ENCODE measurements around the gene APC. TPM values are rescaled to one million over a fixed set of nuclear protein-coding genes. Genes with fewer than 3 reads are reported as not detected.
"Not testable (repeated sequence)": the region's sequence is repeated elsewhere in the genome, so short reads cannot be mapped to it uniquely, and the experiment has no call there.

The APC gene
- polyA plus RNA-seq, 1 experiment = 25.7 TPM

DNA sequence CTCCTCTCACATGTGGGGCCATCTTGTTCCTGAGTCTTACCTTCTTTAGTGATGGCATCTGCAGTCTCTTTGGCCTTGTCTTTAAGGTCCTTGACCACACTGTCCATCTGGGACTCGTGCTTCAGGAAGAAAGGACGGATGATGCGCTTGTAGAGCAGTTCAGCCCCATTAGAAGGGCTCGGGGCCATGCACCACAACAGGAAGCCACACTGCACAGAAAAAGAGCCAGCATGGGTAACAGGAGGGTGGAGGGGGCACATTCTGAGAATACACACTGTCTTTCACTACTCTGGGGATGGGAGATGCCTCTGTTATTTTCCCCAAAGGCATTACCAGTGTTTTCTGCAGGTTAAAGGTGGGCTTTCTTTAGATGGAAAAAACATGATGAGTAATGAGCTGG, 149.3 kb downstream of the APC start:
- Histone ChIP-seq H3K27me3 (ENCODE audit: control insufficient read depth, insufficient read depth, low read length) (no peaks in the 10 kb centered on the region), H3K27ac (ENCODE audit: low read depth, low read length) (no peak overlapping the region), H3K4me3 (ENCODE audit: low read depth, low read length) (no peak overlapping the region), H3K9me3 (ENCODE audit: control insufficient read depth, insufficient read depth, low read length) (no peaks in the 10 kb centered on the region)
- no peak for TF ChIP-seq CTCF (IDR thresholded peaks at IDR 0.05; ENCODE audit: low read depth, low read length)
- ChIA-PET CTCF (no interaction called here), POLR2A (no interaction called here)
- no peak for DNase-seq (ENCODE audit: low read depth, low spot score)

DNA sequence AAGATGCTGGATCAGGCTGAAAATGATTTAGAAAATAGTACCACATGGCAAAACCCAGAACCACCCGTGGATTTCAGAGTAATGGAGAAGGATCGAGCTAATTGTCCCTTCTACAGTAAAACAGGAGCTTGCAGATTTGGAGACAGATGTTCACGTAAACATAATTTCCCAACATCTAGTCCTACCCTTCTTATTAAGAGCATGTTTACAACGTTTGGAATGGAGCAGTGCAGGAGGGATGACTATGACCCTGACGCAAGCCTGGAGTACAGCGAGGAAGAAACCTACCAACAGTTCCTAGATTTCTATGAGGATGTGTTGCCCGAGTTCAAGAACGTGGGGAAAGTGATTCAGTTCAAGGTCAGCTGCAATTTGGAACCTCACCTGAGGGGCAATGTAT, 154.4 kb downstream of the APC start:
- H3K9me3 ChIP-seq (ENCODE audit: control insufficient read depth, insufficient read depth, low read length); H3K4me3 ChIP-seq (ENCODE audit: low read depth, low read length); DNase-seq (ENCODE audit: low read depth, low spot score); CTCF ChIA-PET; H3K27me3 ChIP-seq (ENCODE audit: control insufficient read depth, insufficient read depth, low read length); POLR2A ChIA-PET; H3K27ac ChIP-seq (ENCODE audit: low read depth, low read length): not testable (repeated sequence)

DNA sequence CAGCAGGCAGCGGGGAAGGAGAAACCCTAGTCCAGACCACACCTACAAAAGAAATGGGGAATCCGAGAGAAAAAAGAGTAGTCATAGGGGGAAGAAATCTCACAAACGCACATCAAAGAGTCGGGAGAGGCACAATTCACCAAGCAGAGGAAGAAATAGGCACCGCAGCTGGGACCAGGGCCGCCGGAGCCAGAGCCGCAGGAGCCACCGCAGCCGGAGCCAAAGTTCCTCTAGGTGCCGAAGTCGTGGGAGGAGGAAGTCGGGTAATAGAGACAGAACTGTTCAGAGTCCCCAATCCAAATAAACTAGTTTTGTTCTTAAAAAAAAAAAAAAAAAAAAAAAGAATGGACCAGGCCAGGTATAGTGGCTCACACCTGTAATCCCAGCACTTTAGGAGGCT, 155.1 kb downstream of the APC start:
- no peak overlapping the region for H3K27ac ChIP-seq (ENCODE audit: low read depth, low read length)
- no peak for DNase-seq (ENCODE audit: low read depth, low spot score)
- TF ChIP-seq CTCF (IDR thresholded peaks at IDR 0.05; ENCODE audit: low read depth, low read length) = no peak
- no peaks in the 10 kb centered on the region for H3K9me3 ChIP-seq (ENCODE audit: control insufficient read depth, insufficient read depth, low read length)
- POLR2A ChIA-PET = no interaction called here
- CTCF ChIA-PET = no interaction called here
- no peak overlapping the region for H3K4me3 ChIP-seq (ENCODE audit: low read depth, low read length)
- no peaks in the 10 kb centered on the region for H3K27me3 ChIP-seq (ENCODE audit: control insufficient read depth, insufficient read depth, low read length)

DNA sequence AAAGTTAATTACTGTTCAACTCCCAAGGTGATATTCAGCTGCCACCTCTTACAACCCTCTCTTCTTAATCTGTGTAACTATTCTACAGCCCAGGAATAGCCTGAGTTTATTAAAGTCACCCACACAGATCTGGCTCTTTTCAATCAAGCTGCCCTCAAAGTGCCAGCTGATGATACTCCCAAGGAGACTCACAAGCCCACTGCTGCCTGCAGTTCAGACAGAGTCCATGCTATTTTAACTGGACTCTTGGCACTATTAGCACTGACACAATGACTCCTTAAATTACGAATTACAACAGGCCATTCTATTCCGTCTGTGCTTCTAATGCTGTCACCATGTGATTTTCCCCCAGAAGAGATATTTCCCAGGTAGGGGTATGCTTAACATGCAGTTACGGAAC, 158.0 kb downstream of the APC start:
- CTCF ChIA-PET = interaction anchor here (0.7 kb wide), 1 partner anchor 117 kb away, joined by 3 read pairs; no protein-coding TSS in a partner anchor
- TF ChIP-seq CTCF (IDR thresholded peaks at IDR 0.05; ENCODE audit: low read depth, low read length) = no peak
- Histone ChIP-seq H3K9me3 (ENCODE audit: control insufficient read depth, insufficient read depth, low read length) (no peaks in the 10 kb centered on the region), H3K27me3 (ENCODE audit: control insufficient read depth, insufficient read depth, low read length) (no peaks in the 10 kb centered on the region), H3K27ac (ENCODE audit: low read depth, low read length) (no peak overlapping the region), H3K4me3 (ENCODE audit: low read depth, low read length) (no peak overlapping the region)
- POLR2A ChIA-PET = interaction anchor here (0.5 kb wide), 1 partner anchor 60 kb away, joined by 6 read pairs; no protein-coding TSS in a partner anchor
- DNase-seq (ENCODE audit: low read depth, low spot score) = no peak

Small RNA genes within 50 kb of the gene (small RNA-seq; reads per million reads assigned to genes)
- gene RNU6-482P (ENCODE audit: insufficient read length, low read depth) = not detected

Other genes starting within 250 kb of the APC start
- gene SRP19, start 123.4 kb downstream of the APC start, polyA plus RNA-seq (2011; rRNA removed) = 98.6 and 149 TPM in 2 replicates
- 163 and 176 TPM in 2 replicates for gene REEP5, start 184.3 kb downstream of the APC start, polyA plus RNA-seq (2011; rRNA removed)
- 12.9 and 18.4 TPM in 2 replicates for gene DCP2, start 238.9 kb downstream of the APC start, polyA plus RNA-seq (2011; rRNA removed)